GM18867 (cell line): ENCODE measurements around the gene EPHB1.
"Not testable (repeated sequence)": the region's sequence is repeated elsewhere in the genome, so short reads cannot be mapped to it uniquely, and the experiment has no call there.

Source experiments
- ATAC-seq: cut with Tn5 transposase; IDR thresholded peaks from one replicate; pipeline ENCODE4 v1.9.1; 2021; ENCODE audit warnings: mild to moderate bottlenecking, moderate library complexity; ENCODE audit not compliant: unreplicated experiment

EPHB1 gene

DNA sequence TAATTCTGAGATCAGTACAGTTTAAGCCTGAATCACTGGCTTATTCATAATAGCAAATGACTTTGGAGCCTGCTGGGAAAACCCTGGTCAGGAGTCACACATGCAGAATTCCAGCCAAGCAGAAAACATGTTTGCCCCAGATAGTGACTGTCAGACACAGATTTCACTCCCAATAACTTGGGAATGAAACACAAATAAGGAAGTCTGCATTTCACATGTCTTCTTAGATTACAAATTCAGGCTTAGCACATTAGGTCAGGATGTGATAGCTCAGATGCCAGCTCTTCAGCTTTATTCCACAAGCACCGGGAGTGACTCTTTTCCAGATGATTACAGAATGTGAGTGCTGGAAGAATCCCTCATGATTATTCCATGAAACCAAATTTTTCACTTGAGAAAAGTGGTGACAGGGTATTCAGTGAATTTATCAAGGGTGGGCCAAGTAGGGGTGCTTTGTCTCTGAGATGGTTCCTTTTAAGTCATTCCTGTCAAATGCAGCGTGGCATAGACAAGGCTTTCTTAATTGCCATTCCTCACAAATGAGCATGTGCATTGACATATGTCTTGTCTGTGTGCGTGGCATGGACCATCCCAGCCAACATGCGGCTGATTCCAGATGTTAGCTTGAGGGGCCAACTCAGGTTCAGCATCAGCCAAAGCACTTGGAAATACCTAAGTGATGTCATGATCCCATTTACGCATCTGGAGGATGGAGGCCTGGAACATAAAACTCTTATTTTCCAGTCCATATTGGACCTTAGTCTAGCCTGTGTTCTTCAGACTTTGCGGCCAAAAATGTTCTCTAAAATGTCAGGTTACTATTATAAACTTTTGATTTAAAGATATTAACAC, 191.0 kb downstream of the EPHB1 start:
- no peak for ATAC-seq

DNA sequence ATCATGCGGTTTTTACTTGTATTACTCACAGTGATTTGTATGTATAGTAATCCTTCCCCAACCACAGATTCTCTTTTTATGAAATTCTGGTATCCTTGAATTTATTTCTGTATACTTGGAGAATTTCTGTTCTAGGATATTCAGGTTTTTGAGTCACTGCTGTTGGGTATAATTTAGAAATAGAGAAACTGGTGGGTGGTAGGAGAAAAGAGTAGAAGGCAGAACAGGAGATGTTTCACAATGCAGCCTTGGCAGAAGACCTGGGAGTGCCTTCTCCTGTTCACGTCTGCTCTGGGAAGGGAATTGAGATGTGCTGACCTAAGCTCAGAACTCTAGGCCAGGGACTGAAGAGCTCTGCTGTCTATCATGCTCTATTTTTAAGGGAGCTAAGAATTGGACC, 193.6 kb downstream of the EPHB1 start:
- no peak for ATAC-seq

DNA sequence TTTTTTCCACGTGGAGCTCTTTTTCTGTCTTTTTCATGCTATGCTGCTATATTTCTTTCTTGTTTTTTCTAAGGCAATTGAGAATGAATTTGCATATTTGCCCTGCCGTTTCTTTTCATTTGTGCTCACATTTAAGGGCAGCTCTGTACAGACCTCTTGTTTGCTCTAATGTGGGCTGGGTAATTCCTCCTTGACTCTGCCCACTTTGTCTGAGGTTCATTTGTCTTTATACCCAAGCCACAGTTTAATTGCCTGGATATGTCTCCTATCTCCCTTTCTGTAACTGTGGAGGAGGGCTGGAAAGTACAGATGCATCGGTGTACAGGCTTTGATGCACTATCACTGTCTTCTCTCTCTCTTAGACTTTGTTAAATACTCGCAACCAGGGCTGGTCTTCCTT, 195.9 kb downstream of the EPHB1 start:
- no peak for ATAC-seq

DNA sequence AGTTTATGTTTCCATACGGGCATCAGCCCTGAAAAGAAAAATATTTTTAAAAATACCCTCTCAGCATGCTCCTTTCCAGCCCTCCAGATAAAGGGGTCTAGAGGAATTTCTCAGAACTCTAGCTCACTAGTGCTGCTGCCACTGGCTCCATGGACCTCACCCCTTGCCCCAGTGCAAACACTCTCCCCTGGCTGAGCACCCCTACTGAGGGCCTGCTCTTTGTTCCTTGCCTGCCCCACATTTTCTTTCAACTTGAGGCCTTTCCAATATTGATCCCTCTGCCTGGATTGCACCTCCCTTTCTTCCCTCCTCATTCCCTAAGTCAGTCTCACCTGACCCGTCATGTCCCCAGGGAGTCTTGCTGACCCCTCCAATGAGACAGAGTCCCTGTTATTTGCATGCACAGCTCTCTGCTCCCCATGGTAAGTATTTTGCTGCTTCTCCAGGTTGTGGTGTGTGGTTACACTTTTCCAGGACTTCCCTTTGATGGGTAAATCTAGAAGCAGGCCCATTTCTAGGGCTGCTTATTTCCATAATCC, 196.5 kb downstream of the EPHB1 start:
- no peak for ATAC-seq

DNA sequence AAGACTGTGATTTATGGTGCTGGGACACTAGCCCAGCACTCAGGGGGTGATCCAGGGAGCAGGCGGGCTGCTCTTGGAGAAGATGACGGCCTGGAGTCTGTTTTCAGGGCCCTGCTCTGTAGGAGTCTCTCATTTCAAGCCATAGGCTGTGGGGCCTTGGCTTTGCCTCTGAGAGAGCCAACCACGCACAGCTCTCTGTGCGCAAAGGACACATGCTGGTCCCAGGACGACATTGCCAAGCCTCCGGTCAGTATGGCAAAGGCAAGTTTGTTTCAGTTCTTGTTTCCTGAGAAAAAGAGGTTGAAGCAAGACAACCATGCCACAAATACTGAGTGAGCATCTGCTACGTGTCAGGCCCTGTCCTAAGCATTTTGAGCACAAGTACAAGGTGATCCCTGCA, 197.1 kb downstream of the EPHB1 start:
- ATAC-seq: no peak

DNA sequence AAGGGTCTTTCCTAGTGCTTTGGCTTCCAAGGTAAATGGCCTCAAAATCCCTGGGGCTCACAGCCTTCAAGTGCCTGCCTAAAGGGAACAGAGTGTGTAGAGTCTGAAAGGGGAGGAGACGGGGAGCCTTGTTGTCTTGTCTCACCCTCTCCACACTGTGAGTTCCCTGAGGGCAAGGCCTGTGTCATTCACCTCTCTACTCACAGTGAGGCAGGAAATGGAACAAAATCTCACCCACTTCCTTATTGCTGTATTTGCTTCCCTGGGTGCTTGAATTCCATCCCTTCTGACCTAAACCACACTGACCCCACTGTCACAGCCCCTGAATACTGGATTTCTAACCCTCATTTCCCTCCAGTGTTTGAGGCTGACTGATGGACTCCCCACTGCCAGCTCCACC, 197.5 kb downstream of the EPHB1 start:
- ATAC-seq: no peak

DNA sequence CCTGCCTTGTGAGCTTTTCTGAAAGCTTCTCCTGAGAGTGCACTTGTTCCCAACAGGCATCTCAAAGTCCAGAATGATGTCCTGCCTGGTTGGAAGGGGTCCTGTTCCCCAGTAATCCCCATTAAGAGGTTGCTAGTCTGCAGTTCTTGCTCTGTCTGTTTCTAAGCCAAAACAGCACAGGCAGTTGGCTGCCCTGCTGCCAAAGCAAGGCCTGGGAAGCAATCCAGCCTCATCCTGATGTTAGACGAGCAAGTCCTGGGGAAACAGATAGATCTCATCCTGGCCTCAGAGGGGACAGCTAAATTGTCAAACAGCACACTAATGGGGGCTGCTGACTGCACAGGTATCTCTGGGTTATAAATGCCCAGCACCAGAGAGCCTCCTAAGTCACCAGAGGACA, 198.0 kb downstream of the EPHB1 start:
- no peak for ATAC-seq

DNA sequence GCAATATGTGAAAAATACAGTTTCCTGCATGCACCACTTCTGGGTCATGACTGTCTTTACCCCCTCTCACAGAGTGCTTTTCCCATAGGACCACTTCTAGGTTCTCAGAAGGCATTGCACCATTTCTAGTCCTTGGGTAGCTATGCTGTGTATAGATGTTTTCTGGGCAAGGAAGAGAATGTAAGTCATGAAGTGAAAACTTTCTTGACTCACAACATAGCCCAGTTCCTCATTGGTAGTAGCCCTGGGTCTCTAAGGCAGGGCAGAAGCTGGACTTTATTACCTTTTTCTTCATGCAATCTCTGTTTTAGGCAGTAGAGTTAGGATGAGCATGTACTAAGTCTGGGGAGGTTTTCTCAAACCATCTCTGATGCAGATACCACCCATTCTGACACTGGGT, 203.1 kb downstream of the EPHB1 start:
- ATAC-seq: peak; percentile 44

DNA sequence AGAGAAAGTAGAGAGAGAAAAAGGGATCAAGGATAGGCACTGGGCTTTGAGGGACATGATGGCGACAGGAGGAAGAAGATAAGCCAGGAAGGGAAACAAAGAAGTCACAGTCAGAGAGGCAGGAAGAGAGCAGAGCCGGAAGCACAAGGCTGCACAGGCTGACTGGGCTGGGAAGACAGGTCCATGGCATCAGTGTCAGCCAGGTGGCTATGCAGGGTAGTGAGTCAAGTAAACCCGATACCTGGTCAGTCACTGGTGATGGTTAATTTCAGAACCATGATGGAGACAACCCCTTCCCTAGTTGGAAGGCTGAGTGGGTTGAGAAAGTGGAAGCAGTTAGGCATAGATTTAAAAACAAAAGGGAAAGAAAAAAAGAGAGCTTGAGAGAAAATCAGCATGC, 203.8 kb downstream of the EPHB1 start:
- ATAC-seq: peak; percentile 68

DNA sequence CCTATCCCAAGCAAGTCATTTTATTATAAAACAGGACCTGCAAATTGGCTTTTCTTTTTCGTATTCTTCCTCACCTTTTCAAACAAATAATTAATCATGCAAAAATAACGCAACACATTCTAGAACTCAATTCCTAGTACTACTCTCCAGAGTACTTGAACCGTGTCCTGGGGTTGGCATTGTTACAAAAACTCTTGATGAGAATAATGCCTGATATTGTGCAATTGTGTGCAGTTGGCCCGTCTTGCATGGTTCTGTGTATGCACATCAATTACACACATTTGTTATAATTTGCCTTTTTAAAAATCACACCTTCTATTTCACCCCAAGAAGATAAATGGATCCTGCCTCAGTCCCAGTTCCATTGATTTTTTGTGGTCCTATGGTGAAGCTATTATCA, 205.4 kb downstream of the EPHB1 start:
- no peak for ATAC-seq

DNA sequence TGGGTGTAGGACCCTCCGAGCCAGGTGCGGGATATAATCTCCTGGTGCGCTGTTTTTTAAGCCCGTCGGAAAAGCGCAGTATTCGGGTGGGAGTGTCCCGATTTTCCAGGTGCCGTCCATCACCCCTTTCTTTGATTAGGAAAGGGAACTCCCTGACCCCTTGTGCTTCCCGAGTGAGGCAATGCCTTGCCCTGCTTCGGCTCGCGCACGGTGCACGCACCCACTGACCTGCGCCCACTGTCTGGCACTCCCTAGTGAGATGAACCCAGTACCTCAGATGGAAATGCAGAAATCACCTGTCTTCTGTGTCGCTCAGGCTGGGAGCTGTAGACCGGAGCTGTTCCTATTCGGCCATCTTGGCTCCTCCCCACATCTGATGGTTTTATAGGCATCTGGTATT, 210.6 kb downstream of the EPHB1 start:
- ATAC-seq: not testable (repeated sequence)

DNA sequence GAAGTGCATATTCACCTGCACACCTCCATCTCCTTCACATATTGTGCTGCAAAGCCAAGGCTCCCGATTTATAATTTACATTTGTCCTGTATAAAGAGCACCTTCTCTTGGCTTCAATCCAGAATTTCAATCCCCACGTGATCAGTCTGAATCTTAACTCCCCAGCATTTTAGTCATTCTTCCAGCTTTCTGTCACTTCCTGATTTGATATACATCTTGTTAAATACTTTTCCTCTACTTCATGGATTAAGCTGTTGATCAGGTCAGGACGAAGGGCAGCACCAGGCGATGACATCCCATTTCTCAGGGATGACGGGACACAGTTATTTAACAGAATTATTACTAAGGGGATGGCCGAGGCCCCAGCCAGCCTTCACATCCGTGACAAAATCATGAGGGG, 212.5 kb downstream of the EPHB1 start:
- ATAC-seq: no peak

DNA sequence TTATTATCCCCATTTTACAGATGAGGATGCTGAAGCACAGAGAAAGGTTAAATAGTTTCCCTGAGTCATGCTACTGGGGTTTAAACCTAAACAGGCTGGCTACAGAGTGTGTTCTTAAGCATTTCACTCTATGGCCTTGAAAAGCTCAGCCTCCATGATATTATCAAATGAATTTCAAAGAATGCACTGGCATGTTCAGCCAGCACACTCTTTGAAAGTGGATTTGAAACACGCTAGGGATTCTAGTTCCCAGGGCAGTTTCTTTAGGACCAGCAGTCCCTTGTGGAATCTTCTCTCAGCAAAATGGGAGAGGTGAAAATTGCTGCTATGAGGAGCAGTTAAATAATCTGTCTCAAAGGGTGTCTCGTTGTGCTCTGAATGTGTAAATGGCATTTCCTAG, 213.3 kb downstream of the EPHB1 start:
- no peak for ATAC-seq

DNA sequence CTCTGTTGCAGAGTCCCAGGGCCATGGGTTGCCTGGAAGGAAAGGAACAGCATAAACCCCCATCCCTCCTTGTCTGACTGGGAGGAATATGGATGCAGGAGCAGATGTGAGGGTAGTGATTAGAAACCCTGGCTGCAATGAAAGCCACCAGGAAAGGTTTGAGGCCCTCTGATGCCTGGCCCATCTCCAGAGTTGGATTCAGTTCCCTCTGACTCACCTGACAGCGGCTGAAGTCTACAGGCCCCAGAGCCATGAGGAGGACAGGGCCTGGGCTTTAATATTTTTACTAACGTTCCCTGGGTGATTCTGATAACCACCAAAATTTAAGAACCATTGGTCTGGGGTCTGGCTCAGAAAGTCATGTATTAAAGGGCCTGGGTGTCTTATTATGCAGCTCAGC, 214.0 kb downstream of the EPHB1 start:
- no peak for ATAC-seq

DNA sequence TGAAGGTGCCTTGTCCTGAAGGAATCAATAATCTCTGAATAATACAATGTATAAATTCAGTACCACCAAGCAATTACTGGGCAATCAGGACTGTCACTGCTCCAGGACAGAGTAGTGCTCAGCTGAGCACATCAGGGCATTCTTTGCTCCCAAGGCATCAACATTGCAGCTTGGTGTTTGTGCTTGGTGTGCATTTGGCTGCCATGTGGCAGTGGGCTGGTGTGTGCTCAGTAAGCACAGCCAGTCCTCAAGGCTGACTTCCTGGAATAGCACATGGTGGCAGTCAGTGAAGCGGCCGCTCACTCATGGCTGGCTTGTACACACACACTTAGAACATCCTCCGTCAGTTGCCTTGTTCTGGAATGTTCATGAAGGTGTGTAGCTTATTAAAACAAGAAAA, 217.0 kb downstream of the EPHB1 start:
- ATAC-seq: no peak

DNA sequence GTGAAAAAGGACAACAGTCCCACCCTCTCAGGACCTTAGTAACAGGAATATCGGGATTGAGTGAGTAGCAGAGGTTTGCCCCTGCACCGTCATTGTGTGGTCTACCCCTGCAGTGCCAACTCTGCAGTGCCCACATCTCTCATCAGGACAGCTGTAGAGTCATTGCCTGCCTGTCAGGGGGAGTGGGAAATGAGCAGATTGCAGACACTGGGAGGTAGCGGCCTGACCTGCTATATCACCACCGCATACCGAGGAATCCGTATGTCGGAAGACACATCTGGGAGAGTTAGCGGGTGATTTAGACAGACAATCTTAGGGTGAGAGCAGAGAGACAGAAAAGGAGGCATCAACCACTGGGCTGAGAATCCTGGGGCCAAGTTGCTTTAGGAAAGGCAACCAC, 218.1 kb downstream of the EPHB1 start:
- ATAC-seq: no peak

DNA sequence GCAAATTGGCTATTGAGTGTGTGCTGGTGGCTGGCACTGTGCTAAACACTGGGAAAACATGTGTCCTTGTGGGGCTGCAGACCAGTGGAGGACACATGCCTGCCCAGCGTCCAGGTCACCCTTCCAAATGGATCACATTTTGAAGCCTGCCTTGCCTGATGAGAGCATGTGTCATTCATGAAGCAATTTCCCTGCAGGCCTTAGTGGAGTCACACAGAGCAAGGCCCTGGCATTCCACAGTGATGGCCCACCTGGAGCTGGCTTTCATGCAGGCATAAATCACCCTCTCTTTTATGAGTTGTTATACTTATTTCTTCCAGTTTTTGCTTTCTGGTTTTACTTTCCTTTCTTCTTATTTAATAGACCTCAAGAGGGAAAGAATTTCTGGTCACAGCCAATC, 219.5 kb downstream of the EPHB1 start:
- no peak for ATAC-seq

DNA sequence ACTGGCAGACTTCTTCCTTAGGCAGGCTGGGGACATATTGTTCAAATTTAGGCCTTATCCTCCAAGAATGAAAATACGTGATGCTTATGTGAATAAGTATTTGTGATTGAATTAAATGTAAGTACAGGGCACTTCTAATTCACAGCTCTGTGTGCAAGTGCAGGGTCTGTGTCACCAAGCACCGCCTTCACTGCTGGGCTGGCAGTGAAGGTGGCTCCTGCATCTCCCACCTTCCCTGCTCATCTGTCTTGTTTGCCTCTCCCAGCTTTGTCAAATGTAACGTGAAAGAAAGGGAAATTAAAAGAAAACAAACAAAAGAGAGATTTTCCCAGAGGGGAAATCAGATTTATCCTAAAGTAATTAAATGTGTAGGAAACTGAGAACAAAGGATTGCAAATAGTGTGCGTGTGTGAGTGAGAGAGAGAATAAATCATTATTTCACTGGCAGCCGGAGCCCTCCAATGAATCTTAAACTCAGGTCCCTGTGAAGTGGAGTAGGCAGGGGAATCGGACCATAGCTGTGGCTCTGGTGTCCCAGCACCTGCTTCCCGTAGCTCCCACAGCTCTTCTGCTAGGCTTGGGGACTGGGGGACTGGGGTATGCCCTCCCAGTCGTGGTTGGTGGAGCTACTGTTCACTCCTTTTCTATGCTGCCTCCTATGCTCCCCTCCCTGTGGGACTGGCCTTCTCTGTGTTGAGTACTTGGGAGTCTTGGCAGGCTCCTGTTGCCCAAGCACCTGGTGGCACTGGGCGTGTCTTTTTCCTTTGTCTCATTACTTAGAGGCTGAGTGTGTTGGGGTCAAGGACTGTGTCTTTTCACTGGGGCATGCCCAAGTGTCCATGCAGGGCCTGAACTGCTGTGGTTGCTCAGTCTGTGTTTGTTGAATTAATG, 222.2 kb downstream of the EPHB1 start:
- no peak for ATAC-seq

DNA sequence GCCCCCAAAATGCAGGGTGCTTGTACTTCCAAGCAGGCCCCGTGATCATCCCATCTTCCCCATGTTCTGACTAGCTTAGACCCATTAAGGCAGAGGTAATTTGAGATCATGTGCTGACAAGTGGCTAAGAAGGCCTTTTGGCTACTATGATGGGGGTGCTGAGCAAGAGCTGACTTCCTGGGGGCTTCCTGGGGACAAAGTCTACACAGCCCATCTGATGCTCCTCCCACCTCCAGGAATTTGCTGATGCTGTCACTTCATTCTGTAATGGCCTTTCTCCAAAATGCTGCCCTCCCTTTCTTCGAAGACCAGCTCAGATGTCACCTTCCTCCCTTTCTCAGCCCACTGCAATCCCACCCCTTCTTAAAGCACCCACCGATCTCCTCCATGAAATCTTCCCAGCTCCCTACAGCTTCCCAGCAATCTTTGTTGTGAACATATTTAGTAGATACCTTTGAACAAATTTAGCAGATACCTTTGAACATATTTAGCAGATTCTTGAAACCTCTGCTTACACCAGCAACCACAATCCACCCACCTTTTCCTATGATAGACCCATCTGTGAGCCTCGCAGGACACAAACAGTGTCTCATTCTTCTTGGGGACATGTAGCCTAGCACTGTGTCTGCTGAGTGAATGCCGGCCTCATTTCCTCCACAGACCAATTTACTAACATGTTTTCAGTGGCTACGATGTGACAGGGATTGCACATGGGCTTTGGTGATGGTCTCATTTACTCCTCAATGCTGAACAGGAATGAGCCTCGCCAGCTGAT, 223.3 kb downstream of the EPHB1 start:
- ATAC-seq: peak; percentile 89

DNA sequence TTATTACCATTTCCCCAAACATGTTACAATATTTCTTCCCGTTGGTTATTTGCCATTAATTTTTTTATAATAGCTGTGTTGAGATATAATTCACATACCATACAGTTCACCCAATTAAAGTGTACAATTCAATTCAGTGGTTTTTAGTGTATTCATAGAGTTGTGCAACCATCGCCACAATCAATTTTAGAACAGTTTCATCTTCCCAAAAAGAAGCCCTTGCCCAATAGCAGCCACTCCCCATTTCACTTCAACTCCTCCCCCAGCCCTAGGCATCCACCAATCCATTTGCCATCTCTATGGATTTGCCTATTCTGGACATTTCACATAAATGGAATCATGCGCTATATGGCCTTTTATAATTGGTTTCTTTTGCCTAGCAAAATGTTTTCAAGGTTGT, 225.1 kb downstream of the EPHB1 start:
- ATAC-seq: no peak

DNA sequence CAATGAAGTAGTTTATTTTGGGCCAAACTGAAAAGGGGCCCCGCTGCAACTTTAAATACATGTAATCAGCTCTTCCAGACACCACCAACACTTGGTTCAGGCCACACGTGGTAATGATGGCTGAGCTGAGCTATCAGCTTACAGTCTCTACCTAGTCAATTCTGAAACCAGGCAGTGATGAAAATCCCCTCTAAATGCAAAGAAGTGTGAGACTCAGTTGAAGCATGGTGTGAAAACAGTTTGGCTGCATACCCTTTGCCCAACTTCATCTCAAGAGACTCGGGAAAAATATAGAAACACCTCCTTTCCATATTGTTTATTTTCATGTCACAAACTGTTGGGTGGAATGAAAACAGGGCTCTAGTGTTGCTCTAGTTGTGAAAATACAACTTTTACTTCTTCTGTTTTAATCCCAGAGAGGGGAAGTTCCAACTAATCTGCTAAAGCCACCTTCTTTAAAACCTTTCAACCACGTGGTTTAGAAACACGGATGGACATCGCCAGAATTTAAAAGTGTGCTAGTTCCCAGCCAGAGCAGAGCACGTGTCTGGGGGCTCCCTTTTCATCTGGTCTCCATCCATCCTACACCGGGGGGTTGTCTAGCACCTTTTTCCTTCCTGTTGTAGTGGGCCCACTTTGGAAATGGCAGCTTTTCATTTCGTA, 229.1 kb downstream of the EPHB1 start:
- peak; percentile 96 for ATAC-seq
